Stimulated activated CD8-positive, alpha-beta memory T cell treated with anti-CD3 and anti-CD28 coated beads, Interleukin-15, amount 100 ng/mL, for 48 hours (primary cell): ENCODE measurements around the gene CCDC179.
A peak's percentile ranks its signal among the peaks of the same experiment; 100 is the strongest.

ENCODE experiments used
- DNase-seq, 2 donors: peaks; one replicate each; pipeline ENCODE4 v3.0.0-alpha.2; 2020; ENCODE audit warnings: low read depth in 2 of 2

CCDC179 gene

GRCh38 chr11:22860241-22860640 is at the start of gene CCDC179:
TSS of gene CCDC179 (minus strand) at chr11:22860474. CDS start at chr11:22860421, 53 bp downstream.
- no peak for DNase-seq

- no peak for DNase-seq
Measured at GRCh38 chr11:22903782-22904181, 43.5 kb upstream of the CCDC179 start.

DNA sequence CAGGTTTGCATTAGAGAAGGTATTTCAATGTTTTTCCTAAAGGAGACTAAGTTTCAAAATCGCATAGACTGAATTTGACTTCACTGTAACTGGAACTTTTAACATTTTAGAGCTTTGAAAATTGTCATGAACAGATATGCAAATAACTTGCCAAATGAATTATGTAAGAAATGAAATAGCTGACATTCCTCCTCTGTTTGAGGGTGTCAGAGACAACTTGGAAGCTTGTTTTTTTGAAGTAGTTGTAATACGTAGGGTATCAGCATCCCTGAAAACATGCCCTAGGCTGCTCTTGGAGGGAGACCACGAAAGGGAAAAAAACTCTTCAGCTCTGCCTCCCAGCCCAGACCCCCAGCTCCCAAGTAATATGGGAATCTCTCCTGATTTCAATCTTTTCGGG is 41.3 kb upstream of the CCDC179 start:
- no peak for DNase-seq

DNA sequence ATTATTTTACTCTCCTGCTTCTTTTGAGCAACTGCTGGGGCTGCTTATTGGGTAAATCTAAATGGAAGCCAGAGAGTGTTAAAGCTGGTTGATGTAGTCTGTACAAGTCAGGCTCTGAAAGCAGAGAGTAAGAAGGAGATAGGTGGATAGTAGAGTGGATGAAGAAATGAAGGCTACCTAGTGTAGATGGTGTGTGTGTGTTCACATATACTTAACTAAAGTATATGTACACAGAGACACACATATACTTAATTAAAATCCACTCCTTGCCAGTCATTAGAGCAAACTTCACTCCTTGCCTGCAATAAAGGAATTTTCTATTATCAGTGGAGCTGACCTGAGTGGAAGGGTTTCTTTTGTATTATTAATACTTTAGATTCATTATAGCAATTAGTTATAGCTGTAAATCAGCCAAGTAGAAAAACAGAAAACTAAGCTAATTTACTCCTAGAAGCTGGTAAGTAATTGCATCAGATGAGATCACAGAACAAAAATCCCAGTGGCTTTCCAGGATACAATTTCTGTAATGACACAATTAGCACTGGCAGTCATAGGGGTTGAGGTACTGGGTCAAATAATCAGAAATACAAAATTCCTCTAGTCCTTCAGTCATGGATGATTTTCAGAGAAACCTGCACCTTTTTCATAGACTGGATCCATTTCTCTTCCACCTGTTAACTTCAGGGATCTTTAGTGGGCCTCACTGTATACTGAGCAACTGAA is 40.7 kb upstream of the CCDC179 start:
- no peak for DNase-seq

- no peak for DNase-seq
Measured at GRCh38 chr11:22898036-22898435, 37.8 kb upstream of the CCDC179 start.

- DNase-seq: no peak
Measured at GRCh38 chr11:22890227-22890626, 30.0 kb upstream of the CCDC179 start.

DNA sequence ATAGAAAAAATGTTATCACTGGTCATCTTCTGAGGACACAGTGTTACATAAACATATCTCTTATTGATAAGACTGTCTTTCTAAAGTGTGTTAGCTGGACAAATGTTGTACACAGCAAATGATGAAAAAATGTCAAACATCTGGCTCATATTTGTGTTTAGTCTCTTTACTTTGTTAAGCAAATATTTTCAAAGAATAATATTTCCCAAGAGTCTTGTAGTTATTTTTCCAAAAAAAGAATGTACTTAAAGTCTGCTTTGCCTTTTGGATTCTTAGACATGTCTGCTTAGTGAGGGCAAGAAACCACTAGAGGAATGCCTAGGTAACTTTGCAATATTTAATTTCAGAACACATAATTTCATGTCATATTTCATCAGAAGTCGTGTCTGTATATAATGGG is 23.9 kb upstream of the CCDC179 start:
- no peak for DNase-seq

- no peak for DNase-seq
Measured at GRCh38 chr11:22879630-22880029, 19.4 kb upstream of the CCDC179 start.

DNA sequence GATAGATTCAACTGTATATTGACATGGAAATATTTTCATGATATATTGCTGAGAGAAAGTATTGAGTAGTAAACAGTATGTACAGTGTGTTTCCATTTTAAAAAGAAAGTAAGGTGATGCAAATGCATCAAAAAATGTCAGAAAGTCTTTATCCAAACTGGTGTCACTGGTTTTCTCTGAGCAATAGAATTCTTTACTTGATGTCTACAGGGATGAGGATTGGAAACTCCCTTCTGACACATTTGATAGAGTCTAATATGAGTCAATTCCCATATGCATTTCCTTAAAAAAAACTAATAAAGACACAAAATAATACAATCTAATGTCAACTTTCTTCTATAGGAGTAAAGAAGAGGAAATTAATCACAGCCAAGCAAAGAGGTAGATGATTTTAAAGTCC is 18.3 kb upstream of the CCDC179 start:
- no peak for DNase-seq

DNA sequence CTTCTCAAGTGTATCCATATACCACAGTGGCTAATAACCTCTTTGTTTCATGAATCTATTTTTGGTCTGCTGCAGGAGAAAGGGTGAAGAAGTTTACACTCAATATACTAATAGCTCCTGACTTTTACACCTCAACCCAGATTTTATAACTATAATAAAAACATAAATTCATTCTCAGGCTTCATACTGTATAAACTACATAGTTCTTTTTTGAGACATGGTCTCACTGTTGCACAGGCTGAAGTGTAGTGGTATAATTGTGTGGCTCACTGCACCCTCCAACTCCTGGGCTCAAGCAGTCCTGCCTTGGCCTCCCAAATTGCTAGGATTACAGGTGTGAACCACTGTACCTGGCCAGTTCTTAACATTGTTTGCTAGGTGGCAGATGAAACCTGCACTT is 17.8 kb upstream of the CCDC179 start:
- no peak for DNase-seq

DNA sequence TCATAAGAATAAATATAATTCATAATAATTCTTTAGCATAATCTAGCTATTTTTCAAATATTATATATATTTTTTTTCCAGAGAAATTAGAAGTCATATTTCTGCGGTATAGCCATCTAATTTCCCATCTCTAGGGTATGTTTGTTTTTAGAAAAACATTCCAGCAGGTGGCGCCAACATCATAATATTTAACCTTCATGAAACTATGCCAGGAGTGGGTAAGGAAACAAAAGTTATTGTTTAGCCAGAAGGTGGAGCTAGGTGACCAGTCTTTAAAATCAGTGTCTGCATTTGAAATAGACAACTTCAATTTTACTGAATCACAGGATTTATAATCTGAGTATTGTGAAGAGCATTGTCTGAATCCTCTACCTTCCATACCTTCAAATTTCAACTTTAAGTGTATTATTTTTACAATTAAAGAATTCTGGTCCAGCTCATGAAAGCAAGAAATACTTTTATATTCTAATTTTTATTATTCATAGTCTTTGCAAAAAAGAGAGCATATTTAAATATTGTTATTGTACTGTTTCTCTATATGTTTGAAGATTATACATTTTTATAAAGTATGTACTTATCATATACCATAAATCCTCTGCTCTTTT is 15.7 kb upstream of the CCDC179 start:
- peak; percentile 3 to 21 for DNase-seq

DNA sequence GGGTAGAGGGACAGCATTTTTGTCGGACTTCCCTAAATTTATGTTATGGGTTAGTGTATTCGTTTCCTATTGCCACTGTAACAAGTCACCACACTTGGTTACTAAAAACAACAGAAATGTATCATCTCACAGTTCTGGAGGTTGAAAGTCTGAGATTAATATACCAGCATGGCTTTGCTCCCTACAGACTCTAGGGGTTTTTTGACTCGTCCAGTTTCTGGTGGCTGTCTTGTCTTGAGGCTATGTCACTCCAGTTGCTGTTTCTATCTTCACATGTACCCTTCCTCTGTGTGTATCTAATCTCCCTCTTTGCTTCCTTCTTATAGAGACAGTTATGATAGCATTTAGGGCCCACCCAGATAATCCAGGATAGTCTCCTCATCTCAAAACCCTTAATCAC is 9.1 kb upstream of the CCDC179 start:
- no peak for DNase-seq

GRCh38 chr11:22859756-22860155 is 518 bp downstream of the CCDC179 start:
- DNase-seq: no peak

GRCh38 chr11:22851477-22851876 is 8.8 kb downstream of the CCDC179 start:
- no peak for DNase-seq

DNA sequence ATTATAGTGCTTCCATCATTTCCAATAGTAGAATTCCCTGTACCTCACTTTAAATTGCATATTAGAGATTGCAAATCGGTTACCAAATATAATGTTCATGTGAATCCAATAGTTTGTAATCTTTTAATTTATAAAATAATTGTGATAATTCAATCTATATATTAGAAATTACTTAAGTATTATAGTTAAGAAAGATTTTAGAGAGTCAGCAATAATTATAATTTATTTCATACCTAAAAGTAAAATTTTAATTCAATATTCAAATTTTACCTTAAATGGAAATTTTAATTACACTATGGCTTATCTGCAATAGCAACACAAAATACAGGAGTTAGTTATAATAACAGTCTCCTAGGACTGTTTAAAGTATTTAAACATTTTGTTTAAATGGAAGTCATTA is 13.5 kb downstream of the CCDC179 start:
- no peak for DNase-seq

DNA sequence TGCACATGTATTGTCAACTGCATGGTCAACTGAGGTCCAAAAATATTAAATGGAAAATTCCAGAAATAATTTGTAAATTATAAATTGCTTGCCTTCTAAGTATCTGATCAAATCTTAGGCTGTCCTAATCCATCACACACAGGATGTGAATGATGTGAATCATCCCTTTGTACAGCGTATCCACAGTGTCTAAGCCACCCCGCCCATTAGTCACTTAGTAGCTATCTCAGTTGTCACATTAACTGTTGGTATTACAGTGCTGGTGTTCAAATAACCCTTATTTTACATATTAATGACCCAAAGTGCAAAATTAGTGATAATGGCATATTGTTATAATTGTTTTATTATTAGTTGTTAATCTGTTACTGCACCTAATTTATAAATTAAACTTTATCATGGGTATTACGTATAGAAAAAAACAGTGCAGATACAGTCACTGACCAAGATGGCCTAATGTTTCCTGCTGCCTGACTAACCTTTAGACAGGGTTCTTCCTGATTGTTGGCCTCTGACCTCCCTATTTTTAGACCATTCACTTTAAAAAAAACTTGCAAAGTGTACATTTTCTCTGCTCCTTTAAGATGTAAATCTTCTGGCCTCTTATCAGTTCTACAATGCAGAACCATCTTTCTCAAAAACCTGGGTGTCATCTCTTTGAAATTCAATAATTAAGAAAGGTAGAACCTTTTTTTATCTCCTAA is 27.8 kb downstream of the CCDC179 start:
- DNase-seq: no peak

DNA sequence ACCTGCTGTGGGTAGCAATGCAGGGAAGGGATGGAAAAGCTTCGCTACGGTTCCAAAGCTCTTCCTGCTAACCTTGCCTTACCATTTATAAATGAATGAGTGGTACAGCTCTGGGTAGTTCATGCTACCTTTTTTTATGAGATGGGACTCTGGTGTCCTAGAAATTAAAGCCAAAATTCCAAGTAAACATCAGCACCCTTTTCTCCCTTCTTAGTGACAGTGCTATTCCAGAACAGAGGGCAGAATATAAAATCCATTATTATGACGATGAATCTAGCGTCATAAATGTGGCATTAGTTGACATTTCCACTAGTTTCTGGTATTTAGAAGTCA is 30.2 kb downstream of the CCDC179 start:
- DNase-seq: no peak

- DNase-seq: peak; percentile 82 to 85
Measured at GRCh38 chr11:22829231-22830081, 30.8 kb downstream of the CCDC179 start, which contains the start of gene SVIP. TSS of gene SVIP (minus strand) at chr11:22829801. CDS start at chr11:22829748, 53 bp downstream.

DNA sequence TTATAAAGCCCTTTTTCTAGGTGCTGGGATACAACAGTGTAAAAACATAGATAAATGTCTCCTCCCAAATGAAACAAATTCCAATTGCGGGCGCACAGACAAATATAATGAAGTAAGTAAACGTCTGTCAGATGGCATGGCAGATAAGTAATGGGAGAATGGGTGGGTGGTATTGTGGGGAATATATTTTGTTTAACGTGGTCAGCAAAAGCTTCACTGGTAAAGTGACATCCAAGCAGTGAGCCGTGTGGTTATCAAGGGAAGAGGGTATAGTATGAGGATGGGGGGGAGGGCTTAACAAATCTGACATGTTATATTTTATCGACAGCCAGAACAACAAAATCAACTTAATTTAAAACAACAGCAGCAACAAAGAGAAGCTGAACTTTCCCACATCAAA is 31.9 kb downstream of the CCDC179 start:
- DNase-seq: no peak

DNA sequence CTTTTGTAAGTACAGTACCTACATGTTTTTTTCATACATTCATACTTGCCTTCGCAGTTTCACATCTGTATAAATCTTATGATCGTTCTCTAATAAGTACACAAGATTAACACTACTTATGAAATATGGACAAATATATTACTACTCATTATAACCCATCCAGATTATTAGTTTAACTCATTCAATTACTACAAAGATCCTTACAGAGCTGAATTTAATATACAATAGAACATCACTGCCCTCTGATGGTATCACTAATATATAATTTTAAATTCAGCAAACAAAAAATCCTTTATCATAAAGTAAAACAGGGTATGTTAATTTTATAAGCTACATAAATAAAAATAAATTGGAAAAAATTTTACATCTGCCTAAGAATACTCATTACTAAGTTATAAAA is 38.1 kb downstream of the CCDC179 start:
- no peak for DNase-seq

DNA sequence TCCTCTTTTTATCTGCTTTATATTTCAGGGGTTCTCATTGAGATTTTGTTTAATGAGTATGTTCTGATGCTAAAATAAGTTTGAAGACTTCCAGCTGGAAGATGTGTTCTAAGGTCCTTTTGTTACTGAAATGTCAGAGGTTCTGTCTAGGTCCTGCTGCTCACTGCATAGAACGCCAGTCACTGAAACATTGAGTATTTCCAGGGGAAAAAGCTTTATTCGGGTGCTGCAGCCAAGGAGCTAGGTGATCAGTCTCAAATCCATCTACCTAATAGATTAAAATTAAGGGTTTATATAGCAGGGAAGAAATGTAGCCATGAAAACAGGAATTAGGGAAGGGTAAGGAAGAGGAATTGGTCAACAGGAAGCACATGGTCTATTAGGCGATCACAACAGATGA is 50.4 kb downstream of the CCDC179 start:
- DNase-seq: no peak

GRCh38 chr11:22808571-22809197 is 51.6 kb downstream of the CCDC179 start:
- DNase-seq: no peak
